CD4-positive, alpha-beta T cell treated with Interleukin-21 for 1 hour (primary cell): ENCODE measurements around the gene DNAJB4.
"Not testable (repeated sequence)": the region's sequence is repeated elsewhere in the genome, so short reads cannot be mapped to it uniquely, and the experiment has no call there.

Experiments
- DNase-seq: peaks from one replicate; pipeline ENCODE4 v3.0.0-alpha.2; 2020

Gene DNAJB4

DNA sequence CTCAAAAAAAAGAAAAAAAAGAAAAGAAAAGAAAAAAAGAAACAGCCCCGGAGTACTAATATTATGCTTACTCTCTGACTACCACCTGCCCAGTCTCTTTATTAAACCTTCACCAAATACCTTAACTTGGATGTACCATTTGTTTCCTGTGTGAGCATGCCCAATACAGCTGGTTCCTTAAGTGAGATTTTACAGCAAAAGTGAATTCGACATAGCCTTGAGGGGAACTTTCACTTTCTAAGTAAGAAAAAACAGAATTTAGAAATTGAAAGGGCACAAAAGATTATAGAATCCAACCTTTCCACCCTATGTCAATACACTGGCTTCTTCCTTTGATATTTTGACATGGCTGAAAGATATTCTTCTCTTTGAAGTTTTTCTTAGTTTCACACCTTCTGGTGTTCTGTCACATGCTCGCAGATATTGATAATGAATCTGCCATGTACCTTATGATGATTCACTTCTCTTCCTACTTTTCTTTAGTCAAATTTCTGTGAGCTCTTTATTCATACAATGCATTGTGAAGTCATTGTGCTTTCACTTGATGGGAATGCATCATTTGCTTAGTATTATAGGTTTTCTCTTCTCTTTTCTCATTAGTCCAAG, 35.8 kb downstream of the DNAJB4 start:
- no peak for DNase-seq

DNA sequence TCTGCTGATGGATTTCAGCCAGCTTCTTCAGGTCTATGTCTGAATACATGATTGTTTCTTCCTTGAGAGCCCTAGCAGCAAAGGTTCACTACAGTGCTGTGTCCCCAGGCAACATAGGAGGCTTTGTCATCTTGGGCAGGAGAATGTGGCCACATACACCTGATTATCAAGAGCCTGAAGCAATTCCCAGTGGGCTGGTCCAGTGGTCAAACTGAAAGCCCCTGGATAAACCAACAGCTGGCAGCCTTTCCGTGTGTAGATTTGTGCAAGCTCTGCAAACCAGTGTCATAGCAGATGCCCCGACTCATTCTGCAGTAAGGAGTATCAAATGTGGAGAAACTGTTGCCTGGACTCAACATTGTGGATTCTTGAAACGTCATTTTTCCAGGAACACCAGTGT, 38.7 kb downstream of the DNAJB4 start:
- DNase-seq, result no peak

DNA sequence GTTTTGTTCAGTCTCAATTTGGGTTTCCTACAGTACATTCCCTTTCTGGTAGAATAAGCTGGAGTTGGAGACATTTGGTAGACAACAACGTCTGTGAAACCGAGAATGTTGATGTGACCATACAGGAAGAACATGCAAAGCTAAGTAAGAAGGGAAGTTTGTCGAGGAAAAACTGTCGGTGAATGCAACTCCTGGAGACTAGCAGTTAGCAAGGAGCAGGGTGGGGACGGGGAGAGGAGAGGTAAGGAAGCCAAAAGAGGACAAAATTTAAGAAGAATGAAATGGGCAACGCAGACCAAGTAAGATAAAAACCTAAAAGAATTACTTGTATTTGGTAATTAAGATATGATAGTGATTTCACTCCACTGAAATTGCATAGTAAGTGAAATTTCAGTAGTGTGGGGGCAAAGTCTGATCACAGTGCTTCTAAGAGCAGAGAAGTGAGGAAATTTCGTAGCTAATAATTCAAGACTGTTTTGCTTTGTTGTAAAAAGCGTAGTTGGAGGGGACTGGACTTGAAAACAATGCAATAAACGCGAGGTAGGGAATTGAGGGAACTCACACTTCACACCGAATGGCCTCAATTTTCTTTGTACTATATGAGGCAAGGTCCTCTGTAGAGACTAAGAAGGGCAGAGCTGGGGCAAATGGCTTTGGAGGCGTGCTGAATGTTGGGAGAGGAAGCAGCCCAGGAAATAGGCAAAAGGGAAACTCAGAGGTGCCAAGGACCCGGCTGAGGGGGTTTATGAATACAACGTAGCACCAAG, 40.2 kb downstream of the DNAJB4 start:
- DNase-seq, result no peak

DNA sequence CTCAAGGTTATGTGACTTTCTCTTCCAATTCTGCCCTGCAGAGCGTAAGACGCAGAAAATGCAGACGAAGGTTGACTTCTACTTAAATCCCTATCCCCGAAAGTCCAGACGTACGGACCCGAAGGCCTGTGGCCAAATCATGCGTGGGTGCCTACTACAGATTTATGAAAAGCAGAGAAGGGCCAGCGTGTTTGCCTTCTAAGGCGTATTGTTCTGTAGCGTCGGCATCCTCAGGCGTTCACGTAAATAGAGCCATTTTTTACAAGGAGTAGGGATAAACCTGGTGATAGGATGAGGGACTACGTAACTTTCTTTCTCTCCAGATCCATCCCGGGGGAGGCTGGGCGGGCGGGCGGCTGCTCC, 40.8 kb downstream of the DNAJB4 start:
- DNase-seq, result no peak

DNA sequence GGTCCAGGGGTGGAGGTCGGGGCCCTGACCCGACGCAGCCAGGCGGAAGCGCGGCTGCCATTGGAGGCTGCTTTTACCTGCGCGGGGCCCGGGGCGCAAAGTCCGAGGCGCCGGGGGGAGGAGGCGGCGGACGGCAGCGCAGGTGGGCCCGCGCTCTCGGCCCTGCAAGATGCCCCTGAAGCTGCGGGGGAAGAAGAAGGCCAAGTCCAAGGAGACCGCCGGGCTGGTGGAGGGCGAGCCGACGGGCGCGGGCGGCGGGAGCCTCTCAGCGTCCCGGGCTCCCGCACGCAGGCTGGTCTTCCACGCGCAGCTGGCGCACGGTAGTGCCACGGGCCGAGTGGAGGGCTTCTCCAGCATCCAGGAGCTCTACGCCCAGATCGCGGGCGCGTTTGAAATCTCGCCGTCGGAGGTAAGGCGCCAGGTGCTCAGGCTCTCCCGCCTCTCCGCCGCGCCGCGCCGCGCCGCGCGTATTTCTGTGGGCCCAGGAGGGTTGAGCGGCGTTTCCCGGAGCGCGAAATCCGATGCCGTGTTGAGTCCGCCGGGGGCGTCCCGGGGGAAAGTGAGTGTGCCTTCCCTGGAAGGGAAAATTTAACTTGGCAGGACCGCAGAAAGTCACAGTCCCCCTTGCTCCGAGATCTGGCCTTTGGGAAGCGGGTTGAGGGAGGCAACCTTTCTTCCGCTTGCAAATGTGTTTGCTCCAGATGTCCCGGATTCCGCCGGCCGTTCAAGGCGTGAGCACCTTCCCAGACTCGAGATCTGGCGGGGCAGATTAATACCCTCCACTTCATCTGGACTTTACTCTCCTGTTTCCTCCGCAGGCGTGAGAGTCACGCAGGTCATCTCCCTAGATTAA, 41.4 kb downstream of the DNAJB4 start, which contains the start of gene GIPC2:
Gene GIPC2, plus strand, starts transcription at position 41 of the 853 bp plus-strand sequence. Its CDS starts 129 bp downstream, at position 170.
- no peak for DNase-seq

DNA sequence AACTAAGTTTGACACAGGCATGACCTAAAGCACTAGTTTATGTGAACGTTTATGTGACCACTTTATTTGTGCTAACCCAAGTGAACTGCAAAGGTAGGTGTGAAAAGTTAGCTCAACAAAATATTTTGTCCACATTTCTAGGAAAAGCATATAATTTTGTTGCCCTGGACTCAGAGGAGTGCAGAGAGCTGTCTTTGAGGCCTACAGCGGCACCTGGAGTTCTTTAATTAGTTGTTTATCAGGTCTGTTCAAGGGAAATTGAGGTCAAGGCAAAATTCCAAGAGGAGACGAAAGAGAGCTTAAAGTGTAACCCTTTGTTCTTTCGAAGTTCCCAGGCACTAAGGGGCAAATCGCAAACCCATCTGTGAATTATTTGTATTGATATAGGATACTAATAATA, 42.4 kb downstream of the DNAJB4 start:
- no peak for DNase-seq

DNA sequence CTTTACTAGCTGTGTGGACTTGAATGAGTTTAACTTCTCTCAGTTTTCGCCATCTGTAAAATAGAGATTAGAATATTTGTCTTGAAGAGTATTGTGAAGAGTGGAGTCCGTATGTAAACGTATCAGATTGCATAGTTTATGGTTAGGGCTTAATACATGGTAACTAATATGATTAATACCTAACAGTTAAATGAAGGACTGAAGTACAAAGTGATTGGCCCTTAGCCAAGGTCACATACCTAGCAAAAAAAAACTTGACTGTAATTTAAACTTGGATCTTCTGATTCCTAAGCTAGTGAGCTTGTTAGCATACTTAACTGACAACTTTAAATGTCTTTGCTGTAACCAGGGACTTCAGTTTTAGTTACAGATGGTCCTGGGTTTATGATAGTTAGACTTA, 42.9 kb downstream of the DNAJB4 start:
- DNase-seq, result no peak

DNA sequence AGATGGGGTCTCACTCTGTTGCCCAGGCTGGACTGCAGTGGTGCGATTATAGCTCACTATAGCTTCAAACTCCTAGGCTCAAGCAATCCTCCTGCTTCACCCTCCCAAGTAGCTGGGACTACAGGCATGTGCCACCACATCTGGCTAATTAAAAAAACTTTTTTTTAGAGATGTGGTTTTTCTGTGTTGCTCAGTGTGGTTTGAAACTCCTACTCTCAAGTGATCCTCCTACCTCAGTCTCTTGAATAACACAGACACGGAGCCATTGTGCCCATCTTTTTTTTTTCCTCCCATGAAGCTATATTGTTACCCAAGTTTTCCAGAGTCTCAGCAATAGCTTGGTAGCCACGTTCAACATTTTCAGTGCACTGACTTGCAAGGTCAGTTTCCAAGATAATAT, 43.7 kb downstream of the DNAJB4 start:
- no peak for DNase-seq

DNA sequence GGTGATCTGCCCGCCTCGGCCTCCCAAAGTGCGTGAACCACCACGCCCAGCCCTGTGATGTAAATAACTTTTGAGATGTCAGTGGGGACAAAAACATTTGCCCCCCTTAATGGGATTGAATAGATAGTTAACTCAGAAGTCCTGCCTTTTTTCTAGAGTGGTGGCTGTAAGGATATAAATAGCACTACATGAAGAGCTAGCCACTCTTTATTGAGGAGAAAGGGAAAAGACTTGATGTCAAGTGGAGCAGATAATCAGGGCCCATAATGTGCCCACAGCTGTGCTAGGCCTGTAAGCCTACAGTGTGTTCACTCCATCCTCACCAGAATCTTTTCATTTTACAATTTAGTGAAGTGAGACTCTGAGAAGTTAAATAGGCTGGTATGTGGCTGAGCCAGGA, 44.7 kb downstream of the DNAJB4 start:
- DNase-seq, result no peak

DNA sequence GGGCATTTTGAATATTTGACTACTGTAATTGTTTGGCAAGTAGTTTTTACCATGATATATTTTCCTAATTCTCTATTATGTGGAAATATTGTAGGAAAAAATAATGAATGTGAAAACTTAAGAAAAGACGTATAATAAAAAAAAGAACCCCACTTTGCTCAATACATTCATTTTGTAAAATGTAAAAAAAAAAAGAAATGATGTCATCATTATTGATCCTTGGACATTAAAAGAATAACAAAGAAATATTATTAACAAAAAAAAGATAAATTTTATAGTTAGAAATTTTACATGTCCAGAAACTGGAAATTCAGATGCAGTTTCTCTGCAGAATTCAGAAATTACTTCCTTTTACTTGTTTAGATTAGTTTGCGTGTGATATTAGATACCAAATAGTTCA, 46.3 kb downstream of the DNAJB4 start:
- DNase-seq, result no peak

DNA sequence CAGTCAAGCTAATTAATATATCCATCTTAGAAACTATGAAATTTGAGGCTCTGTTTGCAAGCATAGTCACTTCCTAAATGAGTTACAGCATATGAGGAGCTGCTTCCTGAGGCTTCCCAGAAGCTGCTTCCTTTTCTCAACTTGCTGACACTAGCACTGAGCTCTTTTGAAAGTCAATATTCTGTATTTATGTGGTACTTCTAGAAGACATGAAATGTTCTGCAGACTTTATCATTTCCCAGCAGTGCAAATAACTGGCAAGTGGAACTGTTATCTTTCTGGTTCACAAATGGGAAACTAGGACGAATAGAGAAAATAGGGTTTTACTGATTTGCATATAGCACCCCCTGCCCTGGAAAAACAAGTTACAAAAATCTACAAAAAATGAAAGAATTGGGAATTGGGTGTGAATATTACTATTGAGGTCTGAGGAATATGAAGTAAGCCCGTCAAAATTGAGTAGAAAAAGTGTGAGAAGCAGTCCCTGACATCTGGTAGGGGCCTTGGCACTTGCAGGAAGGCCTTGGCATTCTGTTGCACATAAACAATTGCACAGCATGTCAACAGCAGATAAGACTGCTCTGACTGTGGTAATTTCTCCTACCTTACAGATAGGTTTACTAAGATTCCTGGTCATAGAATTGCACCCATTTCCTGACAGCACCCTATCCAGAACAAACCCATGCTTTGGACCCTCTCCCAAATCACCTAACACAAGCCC, 48.1 kb downstream of the DNAJB4 start:
- no peak for DNase-seq

DNA sequence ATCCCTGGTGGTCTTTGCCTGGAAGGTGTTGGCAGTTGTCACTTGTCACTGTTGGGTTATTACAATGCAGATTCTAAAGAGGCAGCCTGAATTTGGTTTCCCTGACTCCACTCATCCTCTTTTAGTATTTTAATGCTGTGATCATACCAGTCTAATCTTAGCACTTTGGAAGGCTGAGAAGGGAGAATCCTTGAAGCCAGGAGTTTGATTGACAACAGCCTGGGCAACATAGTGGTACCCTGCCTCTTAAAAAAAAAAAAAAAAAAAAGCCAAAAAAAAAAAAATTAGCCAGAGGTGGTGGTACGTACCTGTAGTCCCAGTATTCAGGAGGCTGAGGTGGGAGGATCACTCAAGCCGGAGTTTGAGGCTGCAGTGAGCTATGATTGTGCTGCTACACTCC, 48.8 kb downstream of the DNAJB4 start:
- no peak for DNase-seq

DNA sequence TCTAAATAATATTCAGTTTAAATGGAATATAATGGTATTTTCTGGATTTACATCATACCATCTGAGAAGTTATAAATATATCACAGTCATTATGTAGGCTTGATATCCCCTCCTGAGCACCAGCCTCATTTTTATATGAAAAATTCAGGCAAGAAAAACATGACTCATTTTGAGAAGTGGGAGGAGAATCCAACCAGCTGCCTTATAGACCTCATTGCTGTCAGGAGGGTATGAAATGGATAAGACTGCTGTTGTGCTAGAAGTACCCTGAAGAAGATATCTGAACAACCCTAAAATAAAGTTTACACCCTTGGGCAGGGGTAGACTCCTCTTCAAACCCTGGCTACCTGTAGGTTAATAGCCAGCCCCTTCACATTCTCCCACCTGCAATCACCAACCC, 49.8 kb downstream of the DNAJB4 start:
- no peak for DNase-seq

DNA sequence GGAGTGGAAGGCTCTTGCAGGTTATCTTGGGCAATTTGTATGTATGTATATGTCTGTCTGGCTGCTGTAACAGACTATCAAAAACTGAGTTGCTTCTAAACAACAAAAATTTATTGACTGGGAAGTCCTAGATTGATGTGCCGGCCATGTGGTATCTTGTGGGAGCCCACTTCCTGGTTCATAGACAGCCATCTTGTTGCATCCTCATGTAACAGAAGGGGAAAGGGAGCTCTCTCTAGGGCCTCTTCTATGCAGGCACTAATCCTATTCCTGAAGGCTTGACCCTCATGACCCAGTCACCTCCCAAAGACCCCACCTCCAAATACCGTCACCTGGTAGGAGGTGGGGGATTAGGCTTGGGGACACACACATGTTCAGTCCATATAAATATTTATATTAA, 50.2 kb downstream of the DNAJB4 start:
- DNase-seq, result no peak

DNA sequence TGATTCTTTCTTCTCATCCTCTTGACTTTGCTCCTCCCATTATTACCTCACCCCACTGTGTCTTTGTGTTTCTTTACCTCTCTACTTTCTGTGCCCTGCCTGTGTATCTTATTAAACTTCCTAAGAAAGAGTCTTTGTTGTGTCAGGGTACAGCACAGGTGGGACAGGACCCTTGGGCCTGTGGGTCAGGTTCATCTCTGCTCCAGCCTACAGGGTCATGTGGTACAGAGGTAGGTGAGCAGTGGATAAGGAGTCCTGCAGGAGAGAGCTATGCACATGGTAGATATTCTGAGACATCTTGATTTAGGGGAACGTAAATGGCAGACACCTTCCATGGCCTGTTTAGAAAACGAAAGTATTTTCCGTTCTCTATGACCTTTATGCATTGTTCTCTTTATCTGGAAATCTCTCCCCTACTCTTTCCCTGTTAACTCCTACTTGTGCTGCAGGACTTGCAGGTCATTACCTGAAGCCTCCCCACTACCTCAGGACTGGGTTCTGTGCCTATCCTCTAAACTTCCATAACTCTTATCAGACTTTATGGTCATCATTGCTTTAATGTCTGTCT, 50.9 kb downstream of the DNAJB4 start:
- DNase-seq, result no peak

DNA sequence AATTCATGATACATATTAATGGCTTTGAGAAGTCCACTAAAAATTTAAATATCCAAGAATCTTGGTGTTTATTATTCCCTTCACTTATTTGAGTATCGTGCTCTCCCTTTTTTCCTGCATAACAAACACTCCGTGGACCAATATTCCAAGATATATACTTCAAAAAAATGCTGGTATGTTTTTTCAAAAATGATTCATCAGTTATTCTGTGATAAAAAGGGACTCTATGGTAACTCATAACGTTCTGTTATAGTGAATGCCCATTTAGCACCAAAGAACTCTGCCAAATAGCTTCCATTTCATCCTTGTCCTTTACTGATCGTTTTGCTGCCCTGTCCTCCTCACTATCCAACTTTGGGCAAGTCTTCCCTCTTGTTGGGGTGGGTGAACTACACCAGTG, 53.9 kb downstream of the DNAJB4 start:
- no peak for DNase-seq

DNA sequence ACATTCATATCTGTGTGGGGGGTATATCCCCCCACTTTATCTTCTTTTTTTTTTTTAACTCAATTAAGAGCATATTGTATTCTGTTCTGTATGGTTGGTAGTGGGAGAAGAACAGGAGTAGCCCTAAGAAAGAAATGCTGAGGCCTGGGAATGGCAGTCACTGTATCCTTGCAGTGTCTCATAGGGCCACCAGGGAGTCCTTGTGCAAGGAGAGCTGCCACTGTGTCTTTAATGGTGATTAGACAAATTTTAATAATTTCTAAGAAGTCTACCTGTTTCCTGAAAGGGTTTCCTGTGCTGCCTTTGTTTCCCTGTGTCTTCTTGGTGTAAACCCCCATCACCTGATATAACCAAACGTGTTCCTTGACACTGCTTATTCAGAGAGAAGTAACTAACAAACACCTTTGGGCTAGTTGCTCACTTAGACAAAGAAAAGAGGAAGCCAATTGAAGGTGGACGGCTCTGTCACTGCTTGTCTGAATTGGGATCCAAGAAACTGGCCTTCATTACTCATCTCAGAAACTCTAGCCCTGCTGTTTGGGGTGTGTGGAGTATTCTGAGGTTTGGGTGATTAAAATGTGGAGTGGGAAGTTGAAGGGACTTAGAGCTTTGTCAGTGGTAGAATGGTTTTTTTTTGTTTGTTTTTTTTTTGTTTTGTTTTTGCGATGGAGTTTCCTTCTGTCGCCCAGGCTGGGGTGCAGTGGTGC, 56.3 kb downstream of the DNAJB4 start:
- DNase-seq, result no peak

DNA sequence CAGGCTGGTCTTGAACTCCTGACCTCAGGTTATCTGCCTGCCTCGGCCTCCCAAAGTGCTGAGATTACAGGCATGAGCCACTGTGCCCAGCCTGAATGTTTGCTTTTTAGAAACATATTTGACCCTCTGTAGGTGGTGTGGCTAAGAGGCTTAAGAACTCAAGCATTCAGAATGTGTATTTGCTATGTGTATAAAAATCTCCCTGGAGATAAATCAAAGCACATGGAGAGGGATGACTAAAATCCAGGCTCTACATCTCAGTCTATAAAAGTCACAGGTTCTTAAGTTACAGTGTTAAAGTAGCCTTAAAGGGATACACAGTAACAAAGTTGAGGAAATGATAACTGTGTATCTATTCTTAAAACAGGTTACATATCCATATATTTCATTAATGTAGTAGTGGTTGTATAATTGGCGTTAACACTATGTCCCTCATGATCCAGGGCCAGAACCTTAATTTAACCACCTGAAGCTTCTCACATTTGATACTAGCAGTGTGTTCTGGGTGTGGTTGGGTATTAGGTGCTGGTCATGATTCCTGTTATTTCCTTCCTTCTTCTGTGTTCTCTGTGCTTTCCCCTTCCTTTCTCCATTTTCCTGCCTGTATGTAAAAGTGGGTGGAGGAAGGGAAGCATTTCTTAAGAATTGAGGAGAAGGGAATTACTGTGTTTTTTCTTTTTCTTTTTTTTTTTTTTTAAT, 57.2 kb downstream of the DNAJB4 start:
- no peak for DNase-seq

DNA sequence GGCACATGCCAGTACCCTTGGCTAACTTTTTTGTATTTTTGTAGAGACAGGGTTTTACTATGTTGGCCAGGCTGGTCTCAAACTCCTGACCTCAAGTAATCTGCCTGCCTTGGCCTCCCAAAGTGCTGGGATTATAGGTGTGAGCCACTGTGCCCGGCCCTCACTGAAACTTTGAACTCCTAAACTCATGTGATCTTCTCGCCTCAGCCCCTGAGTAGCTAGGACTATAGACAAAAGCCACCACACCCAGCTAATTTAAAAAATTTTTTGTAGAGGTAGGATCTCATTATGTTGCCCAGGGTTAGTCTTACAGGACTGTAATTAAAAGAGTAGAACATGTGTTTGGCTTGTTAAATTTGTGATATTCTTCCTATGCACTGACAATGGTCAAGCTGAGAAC, 60.1 kb downstream of the DNAJB4 start:
- not testable (repeated sequence) for DNase-seq
